IMR-90 (cell line): Measurements from ENCODE around the gene TAF4. TPM values are rescaled to one million over a fixed set of nuclear protein-coding genes. Genes with fewer than 3 reads are reported as not detected.

Source experiments
- ATAC-seq: fragments of 200-7000 bp; cut with Tn5 transposase; 2 replicates; pipeline ENCODE4 v1.9.1; 2020; ENCODE audit warnings: low read depth, mild to moderate bottlenecking, moderate library complexity
- BruUV-seq: library from RNA; stranded (reverse); fragments of 400-500 nt; replicated peaks from 2 replicates; lab custom pipeline; 2021; lab: Mats Ljungman, UMichigan
- CTCF ChIA-PET: fragments of 300-600 bp; formaldehyde crosslinking; extraction: SDS; loops from one replicate; lab custom pipeline; 2021; ENCODE audit warnings: antibody characterized with exemption; lab: Yijun Ruan, JAX
- POLR2A ChIA-PET: fragments of 300-600 bp; sonication (Branson Sonifier 250); formaldehyde crosslinking; loops from one replicate; lab custom pipeline; 2022; ENCODE audit warnings: antibody characterized with exemption; ENCODE audit not compliant: unreplicated experiment; lab: Charles Lee
- DNase-seq: peaks from one replicate; pipeline ENCODE4 v3.0.0; 2013
- H2AFZ ChIP-seq: replicated peaks from 2 replicates; pipeline ENCODE3; 2013; ENCODE audit warnings: low read length, mild to moderate bottlenecking; ENCODE audit not compliant: poor library complexity
- H2AK5ac ChIP-seq: 2 replicates; pipeline ENCODE4 v1.6.1; 2013; ENCODE audit warnings: low read depth, low read length, inconsistent platforms
- H2AK9ac ChIP-seq: replicated peaks from 2 replicates; pipeline ENCODE3; 2013; ENCODE audit warnings: mild to moderate bottlenecking, low read depth, low read length, moderate library complexity; ENCODE audit not compliant: poor library complexity
- H2BK120ac ChIP-seq: 2 replicates; pipeline ENCODE4 v1.6.1; 2013; ENCODE audit warnings: low read depth, low read length, inconsistent platforms
- H2BK15ac ChIP-seq: 3 replicates; pipeline ENCODE4 v1.6.1; 2013; ENCODE audit warnings: low read depth, low read length, inconsistent platforms
- H2BK20ac ChIP-seq: 2 replicates; pipeline ENCODE4 v1.6.1; 2013; ENCODE audit warnings: low read depth, mild to moderate bottlenecking, inconsistent platforms, low read length, moderate library complexity
- H2BK5ac ChIP-seq: 2 replicates; pipeline ENCODE4 v1.6.1; 2013; ENCODE audit warnings: mild to moderate bottlenecking, low read depth, low read length, inconsistent platforms; ENCODE audit not compliant: poor library complexity, severe bottlenecking
- H3K14ac ChIP-seq: replicated peaks from 2 replicates; pipeline ENCODE4 v1.6.1; 2013; ENCODE audit warnings: low read depth, low read length, inconsistent platforms
- H3K18ac ChIP-seq: 2 replicates; pipeline ENCODE4 v1.6.1; 2013; ENCODE audit warnings: low read depth, low read length, control low read depth
- H3K23ac ChIP-seq: 2 replicates; pipeline ENCODE4 v1.6.1; 2013; ENCODE audit warnings: low read depth, low read length, inconsistent platforms
- H3K27ac ChIP-seq: 2 replicates; pipeline ENCODE4 v1.5.1; 2013; ENCODE audit warnings: mild to moderate bottlenecking, control low read depth, low read length; ENCODE audit not compliant: insufficient read depth
- H3K27me3 ChIP-seq: 2 replicates; pipeline ENCODE4 v1.6.1; 2013; ENCODE audit warnings: low read length; ENCODE audit not compliant: control insufficient read depth, insufficient read depth
- H3K36me3 ChIP-seq: 2 replicates; pipeline ENCODE4 v1.6.1; 2013; ENCODE audit warnings: low read length, mixed read lengths; ENCODE audit not compliant: control insufficient read depth, insufficient read depth
- H3K4ac ChIP-seq: 2 replicates; pipeline ENCODE4 v1.6.1; 2013; ENCODE audit warnings: low read depth, low read length, inconsistent platforms
- H3K4me1 ChIP-seq: 2 replicates; pipeline ENCODE4 v1.6.1; 2013; ENCODE audit warnings: low read length, mixed read lengths; ENCODE audit not compliant: control insufficient read depth, insufficient read depth
- H3K4me2 ChIP-seq: 2 replicates; pipeline ENCODE4 v1.6.1; 2013; ENCODE audit warnings: low read depth, mild to moderate bottlenecking, control low read depth, low read length, moderate library complexity
- H3K4me3 ChIP-seq: 2 replicates; pipeline ENCODE4 v1.5.1; 2013; ENCODE audit warnings: low read depth, mild to moderate bottlenecking, control low read depth, low read length, moderate library complexity; ENCODE audit not compliant: insufficient read depth
- H3K56ac ChIP-seq: 2 replicates; pipeline ENCODE4 v1.6.1; 2013; ENCODE audit warnings: low read length, inconsistent platforms; ENCODE audit not compliant: insufficient read depth; ENCODE audit errors: extremely low read depth
- H3K79me1 ChIP-seq, 2 experiments: 2 replicates each; pipeline ENCODE4 v1.6.1; 2013; ENCODE audit warnings: low read length in 2 of 2, inconsistent platforms in 1 of 2, low read depth in 1 of 2
- H3K9ac ChIP-seq: 2 replicates; pipeline ENCODE4 v1.6.1; 2013; ENCODE audit warnings: low read depth, low read length, control low read depth
- H3K9me1 ChIP-seq: 2 replicates; pipeline ENCODE4 v1.6.1; 2013; ENCODE audit warnings: low read length, inconsistent platforms; ENCODE audit not compliant: insufficient read depth
- H3K9me3 ChIP-seq: 2 replicates; pipeline ENCODE4 v1.6.1; 2013; ENCODE audit warnings: low read length; ENCODE audit not compliant: control insufficient read depth, insufficient read depth
- H4K20me1 ChIP-seq: 2 replicates; pipeline ENCODE4 v1.6.1; 2013; ENCODE audit warnings: low read length, inconsistent platforms; ENCODE audit not compliant: insufficient read depth
- H4K5ac ChIP-seq: 2 replicates; pipeline ENCODE4 v1.6.1; 2013; ENCODE audit warnings: mild to moderate bottlenecking, low read depth, low read length, control low read depth
- H4K8ac ChIP-seq, 2 experiments: 2 replicates each; pipeline ENCODE4 v1.6.1; 2013; ENCODE audit warnings: low read depth in 2 of 2, low read length in 2 of 2, control low read depth in 1 of 2, inconsistent platforms in 1 of 2
- H4K91ac ChIP-seq: 2 replicates; pipeline ENCODE4 v1.6.1; 2013; ENCODE audit warnings: low read depth, low read length, inconsistent platforms; ENCODE audit not compliant: insufficient read depth
- BHLHE40 ChIP-seq: fragments of 150-350 bp; IDR thresholded peaks from 2 replicates; pipeline ENCODE4 v1.6.1; 2016; ENCODE audit warnings: mild to moderate bottlenecking, low read depth, low read length
- CHD1 ChIP-seq: IDR thresholded peaks from 2 replicates; pipeline ENCODE4 v1.6.1; 2012; ENCODE audit warnings: low read depth, low read length, improper control_type of control experiment
- ELK1 ChIP-seq: fragments of 150-350 bp; IDR thresholded peaks from 2 replicates; pipeline ENCODE4 v1.6.1; 2016; ENCODE audit warnings: low read depth, mild to moderate bottlenecking, low read length, moderate library complexity, borderline replicate concordance
- FOS ChIP-seq: fragments of 150-350 bp; IDR thresholded peaks from 2 replicates; pipeline ENCODE4 v1.6.1; 2016; ENCODE audit warnings: low read depth, low read length
- MAFK ChIP-seq: IDR thresholded peaks from 2 replicates; pipeline ENCODE4 v1.6.1; 2012; ENCODE audit warnings: low read depth, low read length, improper control_type of control experiment
- MAZ ChIP-seq: IDR thresholded peaks from 2 replicates; pipeline ENCODE4 v1.6.1; 2012; ENCODE audit warnings: low read depth, mild to moderate bottlenecking, low read length, improper control_type of control experiment, moderate library complexity, borderline replicate concordance
- NFE2L2 ChIP-seq: fragments of 150-350 bp; IDR thresholded peaks from 2 replicates; pipeline ENCODE4 v1.6.1; 2016; ENCODE audit warnings: low read depth, mild to moderate bottlenecking, low read length
- POLR2A ChIP-seq: IDR thresholded peaks from 2 replicates; pipeline ENCODE4 v1.6.1; 2012; ENCODE audit warnings: mild to moderate bottlenecking, low read depth, low read length
- RFX5 ChIP-seq: IDR thresholded peaks from 2 replicates; pipeline ENCODE4 v1.8.0; 2012; ENCODE audit warnings: low read depth, mild to moderate bottlenecking, low read length, moderate library complexity
- SMC3 ChIP-seq: fragments of 150-350 bp; IDR thresholded peaks from 2 replicates; pipeline ENCODE4 v1.6.1; 2016; ENCODE audit warnings: low read depth, mild to moderate bottlenecking, antibody characterized with exemption, low read length, moderate library complexity
- USF2 ChIP-seq: fragments of 150-350 bp; IDR thresholded peaks from 2 replicates; pipeline ENCODE4 v1.6.1; 2017; ENCODE audit warnings: mild to moderate bottlenecking, antibody characterized with exemption, low read length, low read depth
- WGBS, 2 experiments: methylation state at CpG; one replicate each; pipeline versions ENCODE4 v1.1.5 to v1.1.7; 2013; ENCODE audit warnings: missing lambda C conversion rate in 2 of 2; ENCODE audit not compliant: insufficient read length in 1 of 2; ENCODE audit errors: extremely low coverage in 2 of 2; 5-methylcytosine and 5-hydroxymethylcytosine counted together
- dilution Hi-C: fragments of 300-500 bp; cut with HindIII; formaldehyde crosslinking; loops from one replicate; pipeline ENCODE4 v1.14.3; 2018; ENCODE audit warnings: low sequenced_read_pairs; ENCODE audit not compliant: unreplicated experiment
- in situ Hi-C: fragments of 300-500 bp; cut with MboI; formaldehyde crosslinking; loops from 3 replicates; pipeline ENCODE4 v1.14.3; 2019; ENCODE audit warnings: low sequenced_read_pairs, inconsistent platforms, mixed read lengths
- intact Hi-C: fragments of 100-400 bp; cut with micrococcal nuclease; formaldehyde crosslinking; loops from 2 replicates; pipeline ENCODE4 v1.10.0; 2022
- polyA plus RNA-seq, 3 experiments: library from polyadenylated mRNA; depleted of rRNA; stranded (reverse); fragments of >200 nt; gene quantifications; 2 replicates each; pipeline ENCODE4 v1.2.3, GENCODE V29; 2012; ENCODE audit warnings: low replicate concordance in 1 of 3
- total RNA-seq: library from RNA; depleted of rRNA; stranded (reverse); fragments of >200 nt; gene quantifications from 2 replicates; pipeline ENCODE4 v1.2.3, GENCODE V29; 2012
- TF ChIP-seq, protein P1 (sequence below): conservative IDR thresholded peaks from 2 replicates; pipeline ENCODE4 v1.5.1; 2012; ENCODE audit warnings: mild to moderate bottlenecking, low read depth, low read length, improper control_type of control experiment

TAF4 gene
- total and polyA plus RNA-seq, 2 of the 4 experiments (the other 2 are of a cell fraction), result 1.4 to 5.1 TPM

DNA sequence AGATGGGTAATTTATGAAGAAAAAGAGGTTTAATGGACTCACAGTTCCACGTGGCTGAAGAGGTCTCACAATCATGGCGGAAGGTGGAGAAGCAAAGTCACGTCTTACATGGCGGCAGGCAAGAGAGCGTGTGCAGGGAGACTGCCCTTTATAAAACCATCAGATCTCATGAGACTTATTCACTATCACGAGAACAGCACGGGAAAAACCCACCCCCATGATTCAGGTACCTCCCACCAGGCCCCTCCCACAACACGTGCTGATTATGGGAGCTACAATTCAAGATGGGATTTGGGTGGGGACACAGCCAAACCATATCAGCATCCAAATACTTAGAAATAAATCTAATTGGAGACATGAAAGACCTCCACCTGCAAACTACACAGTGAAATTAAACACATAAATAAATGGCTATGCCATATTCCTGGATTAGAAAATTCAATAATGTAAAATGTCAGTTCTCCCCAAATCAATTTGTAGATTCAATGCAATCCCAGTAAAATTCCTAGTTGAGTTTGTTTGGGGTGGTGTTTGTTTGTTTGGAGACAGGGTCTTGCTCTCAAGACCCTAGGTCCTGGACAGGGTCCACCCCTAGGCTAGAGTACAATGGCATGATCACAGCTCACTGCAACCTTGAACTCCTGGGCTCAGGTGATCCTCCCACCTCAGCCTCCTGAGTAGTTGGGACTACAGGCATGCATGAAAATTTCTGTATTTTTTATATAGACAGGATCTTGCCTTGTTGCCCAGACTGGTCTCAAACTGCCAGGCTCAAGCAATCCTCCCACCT, 101.6 kb downstream of the TAF4 start:
- WGBS, 2 experiments, result 60% methylated on average over 1 of the region's 8 CpGs; no CpG with 5 or more reads in 1 of the 2 experiments
- no peak for ATAC-seq
- Histone ChIP-seq H3K4ac (no peak overlapping the region), H3K9me1 (no peaks in the 10 kb centered on the region; the same call in 1 of the 2 replicates), H3K36me3 (no peaks in the 10 kb centered on the region), H3K79me1 (no peaks in the 10 kb centered on the region), H3K18ac (no peak overlapping the region), H4K5ac (no peak overlapping the region), H3K9ac (no peak overlapping the region), H3K27ac (no peak overlapping the region), H3K23ac (no peak overlapping the region), H4K8ac (no peak overlapping the region), H2AFZ (no peak overlapping the region), H3K4me1 (no peaks in the 10 kb centered on the region), H2BK20ac (no peak overlapping the region), H3K4me3 (no peak overlapping the region), H4K91ac (no peak overlapping the region), H3K27me3 (peaks cover 24% of the 10 kb centered on the region), H3K4me2 (no peak overlapping the region), H4K20me1 (no peaks in the 10 kb centered on the region), H3K14ac (no peak overlapping the region), H2BK5ac (no peak overlapping the region), H2AK9ac (no peak overlapping the region), H3K9me3 (no peaks in the 10 kb centered on the region), H2AK5ac (no peak overlapping the region), H2BK120ac (no peak overlapping the region), H2BK15ac (no peak overlapping the region), H3K56ac (no peak overlapping the region)
- ChIA-PET POLR2A (no interaction called here), CTCF (no interaction called here)
- DNase-seq, result no peak
- dilution Hi-C loops (no loop called here), in situ Hi-C loops (no loop called here), intact Hi-C loops (no loop called here)
- TF ChIP-seq MAFK (no peak), POLR2A (no peak), NFE2L2 (no peak), RFX5 (no peak), FOS (no peak), ELK1 (no peak), USF2 (no peak), BHLHE40 (no peak), MAZ (no peak), CHD1 (no peak), SMC3 (no peak)
- TF ChIP-seq, protein P1, sequence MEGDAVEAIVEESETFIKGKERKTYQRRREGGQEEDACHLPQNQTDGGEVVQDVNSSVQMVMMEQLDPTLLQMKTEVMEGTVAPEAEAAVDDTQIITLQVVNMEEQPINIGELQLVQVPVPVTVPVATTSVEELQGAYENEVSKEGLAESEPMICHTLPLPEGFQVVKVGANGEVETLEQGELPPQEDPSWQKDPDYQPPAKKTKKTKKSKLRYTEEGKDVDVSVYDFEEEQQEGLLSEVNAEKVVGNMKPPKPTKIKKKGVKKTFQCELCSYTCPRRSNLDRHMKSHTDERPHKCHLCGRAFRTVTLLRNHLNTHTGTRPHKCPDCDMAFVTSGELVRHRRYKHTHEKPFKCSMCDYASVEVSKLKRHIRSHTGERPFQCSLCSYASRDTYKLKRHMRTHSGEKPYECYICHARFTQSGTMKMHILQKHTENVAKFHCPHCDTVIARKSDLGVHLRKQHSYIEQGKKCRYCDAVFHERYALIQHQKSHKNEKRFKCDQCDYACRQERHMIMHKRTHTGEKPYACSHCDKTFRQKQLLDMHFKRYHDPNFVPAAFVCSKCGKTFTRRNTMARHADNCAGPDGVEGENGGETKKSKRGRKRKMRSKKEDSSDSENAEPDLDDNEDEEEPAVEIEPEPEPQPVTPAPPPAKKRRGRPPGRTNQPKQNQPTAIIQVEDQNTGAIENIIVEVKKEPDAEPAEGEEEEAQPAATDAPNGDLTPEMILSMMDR, result no peak
- no TSS peak for BruUV-seq
